Lung (tissue), 12 donors: ENCODE measurements around the gene PLEKHG4B. TPM values are rescaled to one million over a fixed set of nuclear protein-coding genes. Genes with fewer than 3 reads are reported as not detected.

Experiments
- ATAC-seq: fragments of 200-7000 bp; cut with Tn5 transposase; one replicate; pipeline ENCODE4 v1.9.1; 2020; ENCODE audit warnings: moderate number of reproducible peaks; ENCODE audit not compliant: insufficient read depth, low FRiP score
- DNase-seq, 3 donors: peaks; one replicate each; pipeline ENCODE4 v3.0.0-alpha.2; 2013 to 2017
- H3K27ac ChIP-seq, 2 donors: one replicate each; pipeline ENCODE4 v1.5.1; 2013; ENCODE audit warnings: mild to moderate bottlenecking in 2 of 2, moderate library complexity in 2 of 2, control low read depth in 1 of 2, inconsistent platforms in 1 of 2, low read depth in 1 of 2, low read length in 1 of 2
- H3K27me3 ChIP-seq, 3 donors: one replicate each; pipeline ENCODE4 v1.5.1; 2013; ENCODE audit warnings: low read length in 2 of 3; ENCODE audit not compliant: control insufficient read depth in 3 of 3, insufficient read depth in 3 of 3
- H3K36me3 ChIP-seq, 4 donors: one replicate each; pipeline ENCODE4 v1.5.1; 2013; ENCODE audit warnings: low read length in 4 of 4, mild to moderate bottlenecking in 1 of 4, moderate library complexity in 1 of 4; ENCODE audit not compliant: control insufficient read depth in 4 of 4, insufficient read depth in 4 of 4
- H3K4me1 ChIP-seq, 5 donors: one replicate each; pipeline ENCODE4 v1.5.1; 2013; ENCODE audit warnings: low read length in 5 of 5, mild to moderate bottlenecking in 2 of 5, moderate library complexity in 1 of 5; ENCODE audit not compliant: control insufficient read depth in 5 of 5, insufficient read depth in 5 of 5
- H3K4me3 ChIP-seq: one replicate; pipeline ENCODE4 v1.5.1; 2013; ENCODE audit warnings: mild to moderate bottlenecking, control low read depth, moderate library complexity
- H3K9ac ChIP-seq, 2 donors: one replicate each; pipeline ENCODE4 v1.5.1; 2013; ENCODE audit warnings: low read length in 2 of 2, control low read depth in 1 of 2; ENCODE audit not compliant: insufficient read depth in 1 of 2
- H3K9me3 ChIP-seq, 4 donors: one replicate each; pipeline ENCODE4 v1.5.1; 2013; ENCODE audit warnings: low read length in 3 of 4, mild to moderate bottlenecking in 1 of 4, moderate library complexity in 1 of 4; ENCODE audit not compliant: control insufficient read depth in 4 of 4, insufficient read depth in 3 of 4
- WGBS, 2 donors: extraction: QIAGEN DNeasy Blood & Tissue Kit; methylation state at CpG; one replicate each; pipeline ENCODE4 v1.1.7; 2013; 5-methylcytosine and 5-hydroxymethylcytosine counted together
- polyA plus RNA-seq, 2 donors: library from polyadenylated mRNA; stranded (reverse); fragments of 200-250 nt; gene quantifications; one replicate each; pipeline ENCODE4 v1.2.1, GENCODE V29; 2013
- total RNA-seq, 2 donors: library from RNA; depleted of rRNA in 1 of 2; stranded (reverse); fragments of >200 nt in 1 of 2; gene quantifications; one replicate each; pipeline ENCODE4 v1.2.1, GENCODE V29; 2014 to 2021
- TF ChIP-seq, protein P1 (sequence below): IDR thresholded peaks from 2 replicates; pipeline ENCODE4 v1.5.1; 2012; ENCODE audit warnings: mild to moderate bottlenecking; ENCODE audit errors: control extremely low read depth, extremely low read depth
- donor health status: control.
- donor health status: control.
- donor health status: Bipolar disorder and iron deficiency.
- donor health status: healthy.
- donor health status: DM: yes; HTN: yes; CAD: no.

Gene PLEKHG4B
- total and polyA plus RNA-seq, 4 donors = 0.24 to 4.7 (median 3.0) TPM

DNA sequence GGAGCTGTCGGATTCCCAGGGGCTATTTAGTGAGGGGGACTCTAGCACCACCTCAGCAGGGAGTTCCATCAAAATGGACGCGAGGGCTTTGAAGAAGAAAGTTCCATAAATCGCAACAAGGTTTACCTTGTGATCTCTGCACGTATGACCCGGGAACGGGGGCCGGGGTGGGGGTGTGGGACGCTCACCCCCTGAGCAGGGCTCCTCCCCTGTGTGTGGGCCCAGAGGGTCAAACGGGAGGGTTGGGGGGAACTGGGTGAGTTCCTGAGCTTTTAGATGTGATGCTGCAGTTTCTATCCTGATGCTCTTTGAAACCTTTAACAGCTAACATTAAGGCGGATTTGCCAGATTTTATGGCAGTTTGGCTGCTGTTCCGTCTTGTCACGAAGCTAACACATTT is 80.5 kb downstream of the PLEKHG4B start:
- no peak for ATAC-seq
- Histone ChIP-seq H3K4me3 (no peak overlapping the region), H3K9me3 (no peaks in the 10 kb centered on the region), H3K27me3 (no peaks in the 10 kb centered on the region), H3K4me1 (peaks cover 0 to 18% (median 3%) of the 10 kb centered on the region in 5 donors), H3K36me3 (peaks cover 0 to 3% (median 0%) of the 10 kb centered on the region in 4 donors), H3K9ac (no peak overlapping the region), H3K27ac (no peak overlapping the region)
- peak in 1 of 3 donors; percentile 3 for DNase-seq
- WGBS, 2 donors = 90 to 91% methylated on average over 13 of the region's 13 CpGs
- TF ChIP-seq, protein P1, sequence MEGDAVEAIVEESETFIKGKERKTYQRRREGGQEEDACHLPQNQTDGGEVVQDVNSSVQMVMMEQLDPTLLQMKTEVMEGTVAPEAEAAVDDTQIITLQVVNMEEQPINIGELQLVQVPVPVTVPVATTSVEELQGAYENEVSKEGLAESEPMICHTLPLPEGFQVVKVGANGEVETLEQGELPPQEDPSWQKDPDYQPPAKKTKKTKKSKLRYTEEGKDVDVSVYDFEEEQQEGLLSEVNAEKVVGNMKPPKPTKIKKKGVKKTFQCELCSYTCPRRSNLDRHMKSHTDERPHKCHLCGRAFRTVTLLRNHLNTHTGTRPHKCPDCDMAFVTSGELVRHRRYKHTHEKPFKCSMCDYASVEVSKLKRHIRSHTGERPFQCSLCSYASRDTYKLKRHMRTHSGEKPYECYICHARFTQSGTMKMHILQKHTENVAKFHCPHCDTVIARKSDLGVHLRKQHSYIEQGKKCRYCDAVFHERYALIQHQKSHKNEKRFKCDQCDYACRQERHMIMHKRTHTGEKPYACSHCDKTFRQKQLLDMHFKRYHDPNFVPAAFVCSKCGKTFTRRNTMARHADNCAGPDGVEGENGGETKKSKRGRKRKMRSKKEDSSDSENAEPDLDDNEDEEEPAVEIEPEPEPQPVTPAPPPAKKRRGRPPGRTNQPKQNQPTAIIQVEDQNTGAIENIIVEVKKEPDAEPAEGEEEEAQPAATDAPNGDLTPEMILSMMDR = no peak

DNA sequence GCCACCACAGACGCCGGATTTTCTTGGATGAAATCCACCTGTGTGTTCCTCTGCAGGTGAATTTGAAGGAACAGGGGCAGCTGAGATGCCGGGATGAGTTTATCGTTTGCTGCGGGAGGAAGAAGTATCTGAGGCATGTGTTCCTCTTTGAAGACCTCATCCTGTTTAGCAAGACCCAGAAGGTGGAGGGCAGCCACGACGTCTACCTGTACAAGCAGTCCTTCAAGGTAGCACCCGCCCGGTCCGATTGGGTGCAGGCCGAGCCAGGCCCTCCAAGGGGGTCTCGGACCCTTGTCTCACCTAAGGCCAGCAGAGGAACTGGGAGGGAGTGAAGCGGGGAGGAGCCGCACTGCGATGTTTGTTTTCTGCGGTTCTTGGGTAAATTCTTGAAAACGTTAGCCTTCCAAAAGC is 80.9 kb downstream of the PLEKHG4B start:
- H3K36me3 ChIP-seq = peaks cover 0 to 3% (median 0%) of the 10 kb centered on the region in 4 donors
- no peaks in the 10 kb centered on the region for H3K27me3 ChIP-seq
- H3K9me3 ChIP-seq = no peaks in the 10 kb centered on the region
- TF ChIP-seq, protein P1 = no peak
- 75 to 79% methylated on average over 17 of the region's 17 CpGs for WGBS, 2 donors
- no peak overlapping the region for H3K9ac ChIP-seq
- H3K4me3 ChIP-seq = no peak overlapping the region
- ATAC-seq (no peak), DNase-seq (peak in 1 of 3 donors; percentile 6)
- peaks cover 0 to 18% (median 3%) of the 10 kb centered on the region in 5 donors for H3K4me1 ChIP-seq
- H3K27ac ChIP-seq = no peak overlapping the region

DNA sequence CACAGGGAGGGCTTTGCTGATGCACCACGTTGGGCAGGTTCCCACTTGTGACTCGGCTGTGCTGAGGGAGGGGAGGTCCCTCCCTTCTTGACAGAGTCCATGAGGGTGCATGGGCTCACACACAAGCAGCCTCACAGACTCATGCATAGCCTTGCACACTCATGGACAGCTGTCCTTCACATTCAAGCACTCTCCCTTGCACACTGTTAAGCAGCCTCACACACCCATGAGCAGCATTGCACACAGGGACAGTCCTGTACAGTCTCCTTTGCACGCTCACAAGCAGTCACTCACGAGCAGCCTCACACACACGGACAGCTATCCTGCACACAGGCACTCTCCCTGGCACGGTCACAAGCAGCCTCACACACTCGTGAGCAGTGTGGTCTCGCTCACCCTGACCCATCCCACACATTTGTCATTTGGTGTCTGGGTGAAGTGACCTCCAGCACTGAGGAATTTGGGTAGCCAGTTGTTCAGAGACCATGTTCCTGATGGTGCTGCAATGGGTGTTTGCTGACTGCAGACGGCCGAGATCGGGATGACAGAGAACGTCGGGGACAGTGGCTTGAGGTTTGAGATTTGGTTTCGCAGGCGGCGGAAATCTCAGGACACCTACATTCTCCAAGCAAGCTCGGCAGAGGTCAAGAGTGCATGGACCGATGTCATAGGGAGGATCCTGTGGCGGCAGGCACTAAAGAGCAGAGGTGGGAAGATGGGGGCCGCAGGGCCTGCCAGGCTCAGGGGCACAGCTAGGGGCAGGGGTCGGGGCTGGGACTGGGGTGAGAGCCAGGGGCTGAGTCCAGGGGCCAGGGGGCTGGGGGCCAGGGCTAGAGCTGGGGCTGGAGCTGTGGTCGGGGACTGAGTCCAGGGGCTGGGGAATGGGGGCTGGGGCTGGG is 81.7 kb downstream of the PLEKHG4B start:
- Histone ChIP-seq H3K9ac (no peak overlapping the region), H3K36me3 (peaks cover 0 to 3% (median 0%) of the 10 kb centered on the region in 4 donors), H3K27me3 (no peaks in the 10 kb centered on the region), H3K4me1 (peaks cover 0 to 13% (median 3%) of the 10 kb centered on the region in 5 donors), H3K9me3 (no peaks in the 10 kb centered on the region), H3K4me3 (no peak overlapping the region), H3K27ac (no peak overlapping the region)
- TF ChIP-seq, protein P1 = no peak
- DNase-seq = no peak
- ATAC-seq = no peak
- WGBS, 2 donors = 82 to 88% methylated on average over 22 of the region's 22 CpGs
